ENCODE measurements around the gene PACS1.

DNA sequence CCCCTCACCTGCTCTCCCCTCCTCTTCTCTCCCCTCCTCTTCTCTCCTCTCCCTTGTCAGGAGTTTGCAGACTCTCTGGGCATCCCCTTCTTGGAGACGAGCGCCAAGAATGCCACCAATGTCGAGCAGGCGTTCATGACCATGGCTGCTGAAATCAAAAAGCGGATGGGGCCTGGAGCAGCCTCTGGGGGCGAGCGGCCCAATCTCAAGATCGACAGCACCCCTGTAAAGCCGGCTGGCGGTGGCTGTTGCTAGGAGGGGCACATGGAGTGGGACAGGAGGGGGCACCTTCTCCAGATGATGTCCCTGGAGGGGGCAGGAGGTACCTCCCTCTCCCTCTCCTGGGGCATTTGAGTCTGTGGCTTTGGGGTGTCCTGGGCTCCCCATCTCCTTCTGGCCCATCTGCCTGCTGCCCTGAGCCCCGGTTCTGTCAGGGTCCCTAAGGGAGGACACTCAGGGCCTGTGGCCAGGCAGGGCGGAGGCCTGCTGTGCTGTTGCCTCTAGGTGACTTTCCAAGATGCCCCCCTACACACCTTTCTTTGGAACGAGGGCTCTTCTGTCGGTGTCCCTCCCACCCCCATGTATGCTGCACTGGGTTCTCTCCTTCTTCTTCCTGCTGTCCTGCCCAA lies 206.0 kb downstream of the PACS1 start:
- TF ChIP-seq, protein P1, sequence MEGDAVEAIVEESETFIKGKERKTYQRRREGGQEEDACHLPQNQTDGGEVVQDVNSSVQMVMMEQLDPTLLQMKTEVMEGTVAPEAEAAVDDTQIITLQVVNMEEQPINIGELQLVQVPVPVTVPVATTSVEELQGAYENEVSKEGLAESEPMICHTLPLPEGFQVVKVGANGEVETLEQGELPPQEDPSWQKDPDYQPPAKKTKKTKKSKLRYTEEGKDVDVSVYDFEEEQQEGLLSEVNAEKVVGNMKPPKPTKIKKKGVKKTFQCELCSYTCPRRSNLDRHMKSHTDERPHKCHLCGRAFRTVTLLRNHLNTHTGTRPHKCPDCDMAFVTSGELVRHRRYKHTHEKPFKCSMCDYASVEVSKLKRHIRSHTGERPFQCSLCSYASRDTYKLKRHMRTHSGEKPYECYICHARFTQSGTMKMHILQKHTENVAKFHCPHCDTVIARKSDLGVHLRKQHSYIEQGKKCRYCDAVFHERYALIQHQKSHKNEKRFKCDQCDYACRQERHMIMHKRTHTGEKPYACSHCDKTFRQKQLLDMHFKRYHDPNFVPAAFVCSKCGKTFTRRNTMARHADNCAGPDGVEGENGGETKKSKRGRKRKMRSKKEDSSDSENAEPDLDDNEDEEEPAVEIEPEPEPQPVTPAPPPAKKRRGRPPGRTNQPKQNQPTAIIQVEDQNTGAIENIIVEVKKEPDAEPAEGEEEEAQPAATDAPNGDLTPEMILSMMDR (IDR thresholded peaks at IDR 0.05): no peak
- TF ChIP-seq POLR2A (IDR thresholded peaks at IDR 0.05): no peak

Data from breast epithelium (tissue), 3 donors.